Sigmoid colon (tissue), 4 donors: ENCODE data around the gene ZFAND3.

Experiments used
- CTCF ChIP-seq, 4 experiments: fragments of 450-650 bp in 3 of 4; fragments of 200-600 bp in 1 of 4; IDR thresholded peaks; one replicate each; pipeline ENCODE4 v1.5.1; 2016 to 2019; ENCODE audit warnings: antibody characterized with exemption in 4 of 4, mild to moderate bottlenecking in 3 of 4, moderate library complexity in 2 of 4
- POLR2AphosphoS5 ChIP-seq, 4 donors: sonication (generic); formaldehyde crosslinking; IDR thresholded peaks; one replicate each; pipeline ENCODE4 v1.6.1; 2017; ENCODE audit warnings: antibody characterized with exemption in 4 of 4

- TF ChIP-seq CTCF (IDR thresholded peaks at IDR 0.05) = no peak
- no peak for TF ChIP-seq POLR2AphosphoS5 (IDR thresholded peaks at IDR 0.05)
Measured at GRCh38 chr6:38187811-38188590, 368.5 kb downstream of the ZFAND3 start.
